NCI-H82 treated with DMSO at 0.1 percent for 48 hours (cell line): ENCODE measurements around the gene PAWR.
A peak's percentile ranks its signal among the peaks of the same experiment; 100 is the strongest.
"Not testable (repeated sequence)": the region's sequence is repeated elsewhere in the genome, so short reads cannot be mapped to it uniquely, and the experiment has no call there.

Experiments
- DNase-seq: peaks from one replicate; lab custom pipeline; 2025; ENCODE audit not compliant: unreplicated experiment; lab: John Stamatoyannopoulos, UW

Gene PAWR

DNA sequence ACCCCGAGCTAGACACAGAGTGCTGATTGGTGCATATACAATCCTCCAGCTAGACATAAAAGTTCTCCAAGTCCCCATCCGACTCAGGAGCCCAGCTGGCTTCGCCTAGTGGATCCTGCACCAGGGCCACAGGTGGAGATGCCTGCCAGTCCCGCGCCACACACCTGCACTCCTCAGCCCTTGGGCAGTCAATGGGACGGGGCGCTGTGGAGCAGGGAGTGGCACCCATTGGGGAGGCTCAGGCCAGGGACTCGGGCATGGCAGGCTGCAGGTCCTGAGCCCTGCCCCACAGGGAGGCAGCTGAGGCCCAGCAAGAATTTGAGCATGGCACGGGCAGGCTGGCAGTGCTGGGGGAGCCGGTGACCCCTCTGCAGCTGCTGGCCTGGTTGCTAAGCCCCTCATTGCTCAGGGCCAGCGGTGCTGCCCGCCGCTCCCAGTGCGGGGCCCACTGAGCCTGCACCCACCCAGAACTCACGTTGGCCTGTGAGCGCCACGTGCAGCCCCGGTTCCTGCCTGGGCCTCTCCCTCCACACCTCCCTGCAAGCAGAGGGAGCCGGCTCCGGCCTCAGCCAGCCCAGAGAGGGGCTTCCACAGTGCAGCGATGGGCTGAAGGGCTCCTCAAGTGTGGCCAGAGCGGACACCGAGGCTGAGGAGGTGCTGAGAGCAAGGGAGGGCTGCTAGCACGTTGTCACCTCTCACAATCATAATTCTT lies 136.7 kb downstream of the PAWR start:
- DNase-seq: no peak

GRCh38 chr12:79552192-79552591 lies 138.6 kb downstream of the PAWR start:
- DNase-seq: no peak

- DNase-seq: no peak
Measured at GRCh38 chr12:79549531-79550271, 141.1 kb downstream of the PAWR start.

DNA sequence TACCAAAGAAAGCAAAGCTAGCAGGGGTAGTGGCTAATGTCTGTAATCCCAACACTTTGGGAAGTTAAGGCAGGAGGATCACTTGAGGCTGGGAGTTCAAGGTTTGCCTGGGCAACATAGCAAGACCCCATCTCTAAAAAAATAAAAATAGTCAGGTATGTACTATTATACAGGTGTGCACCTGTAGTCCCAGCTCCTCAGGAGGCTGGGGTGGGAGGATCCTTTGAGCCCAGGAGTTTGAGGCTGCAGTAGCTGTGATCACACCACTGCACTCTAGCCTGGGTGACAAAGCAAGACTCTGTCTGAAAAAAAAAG lies 142.2 kb downstream of the PAWR start:
- DNase-seq: no peak

GRCh38 chr12:79547735-79548609 lies 142.8 kb downstream of the PAWR start:
- DNase-seq: peak; percentile 5

DNA sequence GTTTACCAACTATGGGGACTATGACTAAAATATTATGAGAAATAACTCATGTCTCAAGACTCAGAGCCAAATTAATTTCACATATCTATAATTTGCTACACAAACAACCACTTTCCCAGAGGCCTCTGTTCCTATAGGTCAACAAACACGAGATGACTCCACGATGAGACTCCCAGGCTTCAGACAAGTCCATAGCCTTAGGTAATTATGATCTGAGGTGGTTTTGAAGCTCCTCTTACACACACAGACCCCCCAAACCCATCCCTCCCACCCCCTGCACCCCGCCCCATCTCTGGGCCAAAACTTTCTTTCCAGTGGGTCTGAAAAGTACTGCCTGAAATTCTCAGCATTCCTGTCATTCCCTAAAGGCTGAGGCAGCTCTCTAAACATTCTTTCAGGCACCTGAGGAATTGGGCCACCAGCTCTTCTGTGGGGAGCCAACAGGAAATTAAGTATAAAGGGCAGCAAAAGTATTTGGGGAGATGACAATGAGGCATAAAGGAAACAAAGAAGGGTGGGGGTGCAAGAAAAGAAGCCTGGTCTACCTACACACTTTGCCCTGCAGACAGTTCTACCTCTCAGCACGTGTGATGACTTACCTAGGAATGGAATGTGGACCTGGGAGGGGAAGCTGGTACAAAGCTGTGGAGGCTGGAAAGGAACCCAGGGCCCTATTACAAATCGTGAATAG lies 143.6 kb downstream of the PAWR start:
- no peak for DNase-seq

DNA sequence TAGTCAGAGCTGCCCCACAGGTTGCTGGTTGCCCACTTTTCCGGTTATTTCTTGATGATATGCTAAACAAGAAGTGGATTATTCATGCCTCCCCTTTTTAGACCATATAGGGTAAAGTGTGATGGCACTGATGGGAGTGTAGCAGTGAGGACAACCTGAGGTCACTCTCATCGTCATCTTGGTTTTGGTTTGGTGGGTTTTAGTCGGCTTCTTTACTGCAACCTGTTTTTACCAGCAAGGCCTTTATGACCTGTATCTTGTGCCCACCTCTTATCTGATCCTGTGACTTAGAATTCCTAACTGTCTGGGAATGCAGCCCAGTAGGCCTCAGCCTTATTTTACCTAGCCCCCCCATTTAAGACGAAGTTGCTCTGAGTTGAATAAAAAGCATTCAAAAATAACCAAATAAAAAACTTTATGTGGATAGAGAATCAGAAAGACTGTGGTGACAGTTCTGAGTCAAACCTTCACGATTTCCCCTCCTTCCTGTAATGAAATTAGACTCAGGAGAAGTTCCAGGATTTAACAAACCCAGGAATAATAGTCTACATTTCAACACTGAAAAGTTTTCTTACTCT lies 144.2 kb downstream of the PAWR start:
- DNase-seq: no peak

DNA sequence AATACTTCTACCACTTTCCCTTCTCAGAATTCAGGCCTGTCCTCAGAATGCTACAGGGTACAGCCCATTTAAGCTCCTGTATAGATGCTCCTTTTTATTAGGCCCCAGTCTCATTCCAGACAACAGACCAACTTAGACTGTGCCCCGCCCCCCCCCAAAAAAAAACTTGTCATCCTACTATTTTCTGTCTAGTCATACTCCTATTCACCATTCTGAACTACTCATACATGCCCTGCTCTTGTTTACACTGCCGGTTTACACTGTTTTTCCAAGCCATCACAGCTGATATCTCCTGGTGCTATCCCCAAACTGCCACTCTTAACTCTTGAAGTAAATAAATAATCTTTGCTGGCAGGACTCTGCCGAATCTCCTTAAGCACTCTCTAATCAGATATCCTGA lies 146.3 kb downstream of the PAWR start:
- DNase-seq: not testable (repeated sequence)

- DNase-seq: no peak
Measured at GRCh38 chr12:79537675-79538074, 153.1 kb downstream of the PAWR start.

DNA sequence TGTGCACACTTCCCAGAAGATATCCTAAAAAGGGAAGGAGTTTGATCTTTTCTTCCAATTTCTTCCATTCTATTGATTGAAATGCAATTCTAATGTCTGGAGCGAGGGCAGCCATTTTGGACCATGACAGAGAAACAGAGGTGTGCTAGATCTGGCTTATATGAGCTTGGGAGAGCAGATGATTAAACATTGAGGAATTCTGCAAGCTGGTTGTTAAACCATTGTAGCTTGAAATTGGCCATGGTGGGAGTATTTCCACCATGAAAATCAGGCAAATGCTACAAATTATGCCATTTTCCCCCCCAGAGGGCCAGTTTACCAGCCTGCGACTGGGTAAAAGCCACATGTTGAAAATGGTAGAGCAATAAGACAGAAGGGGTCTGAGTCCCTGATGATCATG lies 155.0 kb downstream of the PAWR start:
- no peak for DNase-seq
